A549 (cell line): ENCODE measurements around the gene SLC12A8. TPM values are rescaled to one million over a fixed set of nuclear protein-coding genes. Genes with fewer than 3 reads are reported as not detected.
A peak's percentile ranks its signal among the peaks of the same experiment; 100 is the strongest.

ENCODE experiments used
- ATAC-seq, 2 experiments: fragments of 200-7000 bp in 1 of 2; fragments of >200 bp in 1 of 2; cut with Nextera tagmentation in 1 of 2; cut with Tn5 transposase in 1 of 2; 3 replicates each; pipeline versions ENCODE4 v1.8.0 to v1.9.1; 2018 to 2020; ENCODE audit warnings: mild to moderate bottlenecking in 1 of 2, moderate library complexity in 1 of 2
- CTCF ChIA-PET: fragments of 300-600 bp; sonication (Branson Sonifier 250); formaldehyde crosslinking; extraction: SDS; loops from one replicate; lab custom pipeline; 2021; ENCODE audit warnings: antibody characterized with exemption, inconsistent platforms; lab: Yijun Ruan, JAX
- POLR2A ChIA-PET: fragments of 350-600 bp; formaldehyde crosslinking; extraction: SDS; loops from one replicate; lab custom pipeline; 2021; ENCODE audit warnings: antibody characterized with exemption, inconsistent platforms; lab: Yijun Ruan, JAX
- DNase-seq, 2 experiments: peaks; one replicate each; pipeline versions ENCODE4 v3.0.0 to v3.0.0-alpha.2; 2011 to 2016; ENCODE audit warnings: low read depth in 1 of 2, low spot score in 1 of 2
- FAIRE-seq: peaks from 2 replicates; lab custom pipeline; 2011; peaks lifted over from hg19 to GRCh38; lab: Jason Lieb, UNC
- H3K27ac ChIP-seq, 2 experiments: fragments of >200 bp; sonication (Bioruptor Twin); formaldehyde crosslinking; 3 replicates each; pipeline ENCODE4 v1.5.1; 2016 to 2017
- H3K4me1 ChIP-seq: fragments of >200 bp; sonication (Bioruptor Twin); formaldehyde crosslinking; 3 replicates; pipeline ENCODE4 v1.6.1; 2016
- H3K4me2 ChIP-seq: fragments of >200 bp; sonication (Bioruptor Twin); formaldehyde crosslinking; 3 replicates; pipeline ENCODE4 v1.6.1; 2016
- H3K4me3 ChIP-seq: fragments of >200 bp; sonication (Bioruptor Twin); formaldehyde crosslinking; 3 replicates; pipeline ENCODE4 v1.5.1; 2016
- H3K9me3 ChIP-seq: fragments of >200 bp; sonication (Bioruptor Twin); formaldehyde crosslinking; 3 replicates; pipeline ENCODE4 v1.6.1; 2016
- ATOH8 ChIP-seq: fragments of 250-450 bp; sonication (Bioruptor Pico); IDR thresholded peaks from 2 replicates; pipeline ENCODE4 v1.5.0; 2020; ENCODE audit warnings: low read depth, mild to moderate bottlenecking, moderate library complexity
- BCL3 ChIP-seq: fragments of >200 bp; sonication (Bioruptor Twin); formaldehyde crosslinking; IDR thresholded peaks from 3 replicates; pipeline ENCODE4 v1.6.1; 2016
- CBX2 ChIP-seq: fragments of 200-600 bp; sonication (generic); IDR thresholded peaks from 2 replicates; pipeline ENCODE4 v1.6.1; 2016; ENCODE audit warnings: low read depth, mild to moderate bottlenecking, borderline replicate concordance
- CBX8 ChIP-seq: fragments of 200-600 bp; sonication (generic); IDR thresholded peaks from 2 replicates; pipeline ENCODE4 v1.6.1; 2016
- CEBPB ChIP-seq, 2 experiments: fragments of >200 bp in 1 of 2; sonication (Bioruptor Twin) in 1 of 2; formaldehyde crosslinking in 1 of 2; IDR thresholded peaks; 2 replicates each; pipeline ENCODE4 v1.6.1; 2012 to 2016
- ELK1 ChIP-seq: fragments of 150-350 bp; IDR thresholded peaks from 2 replicates; pipeline ENCODE4 v1.6.1; 2014; ENCODE audit warnings: low read depth, mild to moderate bottlenecking, low read length
- ESRRA ChIP-seq: fragments of 150-350 bp; IDR thresholded peaks from 2 replicates; pipeline ENCODE4 v1.6.1; 2014; ENCODE audit warnings: mild to moderate bottlenecking, low read length, borderline replicate concordance
- NPAS2 ChIP-seq: fragments of 250-450 bp; sonication (Bioruptor Pico); IDR thresholded peaks from 2 replicates; pipeline ENCODE4 v1.8.0; 2022; ENCODE audit warnings: mild to moderate bottlenecking, moderate library complexity, borderline replicate concordance
- NR3C1 ChIP-seq: fragments of >200 bp; sonication (Bioruptor Twin); formaldehyde crosslinking; IDR thresholded peaks from 3 replicates; pipeline ENCODE4 v1.6.1; 2017
- PBX3 ChIP-seq: IDR thresholded peaks from 2 replicates; pipeline ENCODE4 v1.6.1; 2012
- RAD21 ChIP-seq, 2 experiments: fragments of >200 bp in 1 of 2; sonication (Bioruptor Twin) in 1 of 2; formaldehyde crosslinking in 1 of 2; IDR thresholded peaks in 1 of 2; conservative IDR thresholded peaks in 1 of 2; 2 replicates in 1 of 2; 3 replicates in 1 of 2; pipeline ENCODE4 v1.6.1; 2012 to 2018; ENCODE audit warnings: inconsistent platforms in 1 of 2
- RCOR1 ChIP-seq: fragments of 150-350 bp; IDR thresholded peaks from 2 replicates; pipeline ENCODE4 v1.6.1; 2014; ENCODE audit warnings: antibody characterized with exemption, low read length, low read depth
- SMC3 ChIP-seq: fragments of >200 bp; sonication (Bioruptor Twin); formaldehyde crosslinking; IDR thresholded peaks from 3 replicates; pipeline ENCODE4 v1.6.1; 2018; ENCODE audit warnings: inconsistent platforms
- SREBF2 ChIP-seq: fragments of 450-650 bp; IDR thresholded peaks from 2 replicates; pipeline ENCODE4 v1.6.1; 2014; ENCODE audit warnings: mild to moderate bottlenecking, moderate library complexity
- TP53 ChIP-seq: fragments of 250-450 bp; sonication (Bioruptor Pico); IDR thresholded peaks from 2 replicates; pipeline ENCODE4 v1.5.0; 2021; ENCODE audit warnings: mild to moderate bottlenecking, moderate library complexity
- USF2 ChIP-seq: fragments of 450-650 bp; IDR thresholded peaks from 2 replicates; pipeline ENCODE4 v1.6.1; 2014; ENCODE audit warnings: antibody characterized with exemption
- WGBS: methylation state at CpG from one replicate; pipeline ENCODE4 v1.1.6; 2017; ENCODE audit errors: missing lambda C conversion rate; 5-methylcytosine and 5-hydroxymethylcytosine counted together
- polyA plus RNA-seq, 4 experiments: library from polyadenylated mRNA; depleted of rRNA in 3 of 4; stranded (reverse); fragments of >200 nt; fragmentation: RNase III in 1 of 4; extraction: RNeasy Plus Mini Kit Qiagen cat#74134 plus additional on column Dnase treatment in 1 of 4; gene quantifications; 2 replicates in 3 of 4; 3 replicates in 1 of 4; pipeline ENCODE4 v1.2.3, GENCODE V29; 2011 to 2017

SLC12A8 gene
- polyA plus RNA-seq, 2 of the 4 experiments (the other 2 are of a cell fraction) = 1.1 to 4.2 TPM

GRCh38 chr3:125234831-125235230, 22.3 kb upstream of the SLC12A8 start (continued):
- TF ChIP-seq PBX3 (no peak), BCL3 (no peak)

- CTCF ChIA-PET = interaction anchor here (0.6 to 0.9 kb wide), 2 partner anchors 96 to 183 kb away, joined by 3 read pairs; no protein-coding TSS in a partner anchor
- H3K27ac ChIP-seq = peak overlapping the region in 1 of 2 experiments; percentile 29; a peak in 2 of 6 replicates
- ATAC-seq (no peak), DNase-seq (no peak)
- 93% methylated on average over 3 of the region's 3 CpGs for WGBS
- H3K4me3 ChIP-seq = no peak overlapping the region
- no peaks in the 10 kb centered on the region for H3K9me3 ChIP-seq
- H3K4me1 ChIP-seq = peaks cover 13% of the 10 kb centered on the region; the same call in 2 of the 3 replicates
- POLR2A ChIA-PET = no interaction called here
- TF ChIP-seq USF2 (no peak), NR3C1 (no peak), ELK1 (no peak), BCL3 (no peak), RAD21 (conservative IDR thresholded peaks at IDR 0.05 in 1 of 2, IDR thresholded peaks at IDR 0.05 in 1 of 2) (no peak), ESRRA (no peak)
- TF ChIP-seq, all 56 proteins: peak for 0
- FAIRE-seq = no peak
- no peak overlapping the region for H3K4me2 ChIP-seq
These were observed 19.9 kb upstream of the SLC12A8 start for GRCh38 chr3:125232401-125232800.

GRCh38 chr3:125231895-125232294, 19.3 kb upstream of the SLC12A8 start:
- TF ChIP-seq RCOR1 = no peak
- TF ChIP-seq NPAS2 (CRISPR knock-in tag) = no peak
- TF ChIP-seq TP53 (CRISPR knock-in tag) = no peak
- TF ChIP-seq SREBF2 = no peak
- TF ChIP-seq CBX2 = no peak
- H3K4me1 ChIP-seq = peaks cover 13% of the 10 kb centered on the region; the same call in 2 of the 3 replicates
- H3K9me3 ChIP-seq = no peaks in the 10 kb centered on the region
- no peak for FAIRE-seq
- H3K27ac ChIP-seq = peak overlapping the region in 1 of 2 experiments; percentile 29; a peak in 2 of 6 replicates
- CTCF ChIA-PET = interaction anchor here (0.6 to 0.9 kb wide), 2 partner anchors 95 to 350 kb away, joined by 3 read pairs; no protein-coding TSS in a partner anchor
- 62% methylated on average over 3 of the region's 3 CpGs for WGBS
- peak in 1 of 2 experiments; percentile 43; a peak in 1 of 6 replicates for ATAC-seq
- POLR2A ChIA-PET = no interaction called here
- H3K4me3 ChIP-seq = no peak overlapping the region
- peak overlapping the region; percentile 21; the same call in 2 of the 3 replicates for H3K4me2 ChIP-seq
- no peak for DNase-seq

GRCh38 chr3:125229707-125230106, 17.2 kb upstream of the SLC12A8 start:
- Histone ChIP-seq H3K4me2 (no peak overlapping the region), H3K4me1 (peaks cover 13% of the 10 kb centered on the region; the same call in 2 of the 3 replicates), H3K27ac (no peak overlapping the region), H3K9me3 (no peaks in the 10 kb centered on the region), H3K4me3 (no peak overlapping the region)
- ChIA-PET POLR2A (no interaction called here), CTCF (no interaction called here)
- TF ChIP-seq NR3C1 (no peak), CBX8 (no peak), CEBPB (IDR thresholded peaks at IDR 0.05) (no peak), SMC3 (no peak), ATOH8 (CRISPR knock-in tag) (no peak)
- ATAC-seq (no peak), DNase-seq (no peak), FAIRE-seq (no peak)
- WGBS = 100% methylated on average over 1 of the region's 1 CpG
